Loucy (cell line): Measurements from ENCODE around the gene DOCK9.

ENCODE experiments used
- CTCF ChIP-seq: fragments of 200-600 bp; sonication (generic); conservative IDR thresholded peaks from 2 replicates; pipeline ENCODE4 v1.5.1; 2014; ENCODE audit warnings: mild to moderate bottlenecking, antibody characterized with exemption, low read length
- EZH2phosphoT487 ChIP-seq: fragments of 200-600 bp; IDR thresholded peaks from 2 replicates; pipeline ENCODE4 v1.6.1; 2018; ENCODE audit warnings: antibody characterized with exemption, mild to moderate bottlenecking, moderate library complexity, borderline replicate concordance

- no peak for TF ChIP-seq CTCF
- TF ChIP-seq EZH2phosphoT487, result no peak
Measured at GRCh38 chr13:98883998-98884397, 93.9 kb downstream of the DOCK9 start.
